GM18867 (cell line): ENCODE results near the gene EVI5.
"Not testable (repeated sequence)": the region's sequence is repeated elsewhere in the genome, so short reads cannot be mapped to it uniquely, and the experiment has no call there.

Source experiments
- ATAC-seq: cut with Tn5 transposase; IDR thresholded peaks from one replicate; pipeline ENCODE4 v1.9.1; 2021; ENCODE audit warnings: mild to moderate bottlenecking, moderate library complexity; ENCODE audit not compliant: unreplicated experiment

EVI5 gene

DNA sequence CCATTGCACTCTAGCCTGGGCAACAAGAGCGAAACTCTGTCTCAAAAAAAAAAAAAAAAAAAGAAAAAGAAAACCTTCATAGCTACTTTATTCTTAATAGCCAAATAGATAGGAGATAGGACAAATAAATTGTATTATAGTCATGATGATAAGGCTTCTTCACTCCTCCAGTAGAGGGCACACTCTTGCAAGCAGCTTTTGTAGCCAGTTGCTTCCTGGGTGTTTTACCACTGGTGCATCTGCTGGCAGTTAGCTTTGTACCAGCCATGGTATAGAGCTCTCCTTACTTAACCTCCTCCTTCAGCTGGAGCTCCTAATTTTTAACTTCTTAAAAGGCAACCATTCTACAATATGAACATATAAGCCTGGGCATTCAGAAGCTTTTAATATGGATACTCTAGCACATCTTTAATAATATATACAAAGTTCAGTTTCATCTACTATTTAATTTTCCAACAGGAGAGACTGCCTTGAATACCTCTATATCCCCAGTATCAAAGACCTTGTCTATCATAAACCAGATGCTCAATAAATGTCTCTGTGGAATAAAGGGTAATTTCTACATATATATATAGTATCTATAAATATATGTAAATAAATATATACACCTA lies 35.8 kb downstream of the EVI5 start:
- peak; percentile 76 for ATAC-seq

DNA sequence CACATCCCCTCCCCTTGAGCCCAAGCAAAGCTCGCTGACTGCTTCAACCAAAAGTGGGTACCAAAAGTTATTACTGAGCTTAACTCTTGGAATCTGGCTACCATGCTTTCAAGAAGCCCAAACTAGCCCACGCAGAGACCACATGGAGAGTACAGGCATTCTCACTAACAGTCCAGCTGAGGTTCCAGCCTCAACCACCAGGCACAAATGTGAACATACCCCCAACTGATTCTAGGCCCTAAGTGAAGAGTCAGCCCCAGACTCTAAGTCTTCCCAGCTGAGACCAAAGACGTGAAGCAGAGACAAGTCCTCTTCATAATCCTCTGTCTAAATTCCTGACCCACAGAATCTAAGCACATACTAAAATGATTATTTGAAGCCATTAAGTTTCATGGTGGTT lies 36.8 kb downstream of the EVI5 start:
- ATAC-seq: no peak

DNA sequence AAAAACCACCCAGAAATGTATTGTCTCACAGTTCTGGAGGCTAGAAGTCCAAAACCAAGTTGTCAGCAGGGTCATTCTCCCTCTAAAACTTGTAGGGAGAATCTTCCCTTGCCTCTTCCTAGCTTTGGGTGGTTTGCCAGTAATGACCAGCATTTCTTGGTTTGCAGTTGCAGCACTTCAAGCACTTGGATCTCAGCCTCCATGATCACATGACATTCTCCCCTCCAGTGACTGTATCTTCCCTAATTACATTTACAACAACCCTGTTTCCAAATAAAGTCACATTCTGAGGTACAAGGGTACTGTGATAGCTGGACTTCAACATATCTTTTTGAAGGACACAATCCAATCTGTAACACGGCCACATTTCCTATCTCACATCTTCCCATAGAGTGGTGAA lies 37.2 kb downstream of the EVI5 start:
- ATAC-seq: no peak

DNA sequence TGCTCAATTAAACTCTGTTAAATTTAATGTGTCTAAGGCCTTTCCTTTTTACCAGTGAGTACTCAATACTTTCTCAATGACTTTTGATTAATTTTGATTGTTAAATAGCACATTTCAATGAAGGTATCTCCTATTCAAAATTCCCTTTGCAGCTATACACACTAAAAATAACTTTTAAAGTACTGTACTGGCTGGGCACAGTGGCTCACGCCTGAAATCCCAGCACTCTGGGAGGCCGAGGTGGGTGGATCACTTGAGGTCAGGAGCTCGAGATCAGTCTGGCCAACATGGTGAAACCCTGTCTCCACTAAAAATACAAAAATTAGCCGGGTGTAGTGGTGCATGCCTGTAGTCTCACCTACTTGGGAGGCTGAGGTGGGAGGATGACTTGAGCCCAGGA lies 38.7 kb downstream of the EVI5 start:
- not testable (repeated sequence) for ATAC-seq

DNA sequence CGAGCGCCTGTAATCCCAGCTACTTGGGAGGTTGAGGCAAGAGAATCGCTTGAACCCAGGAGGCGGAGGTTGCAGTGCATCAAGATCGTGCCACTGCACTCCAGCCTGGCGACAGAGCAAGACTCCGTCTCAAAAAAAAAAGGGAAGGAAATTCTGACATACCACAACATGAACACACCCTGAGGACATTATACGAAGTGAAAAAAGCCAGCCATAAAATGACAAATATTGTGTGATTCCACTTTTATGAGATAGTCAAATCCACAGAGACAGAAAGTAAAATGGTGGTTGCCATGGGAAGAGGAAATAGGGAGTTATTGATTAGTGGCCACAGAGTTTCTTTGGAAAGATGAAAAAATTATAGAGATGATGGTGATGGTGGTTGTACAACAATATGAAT lies 41.7 kb downstream of the EVI5 start:
- no peak for ATAC-seq

DNA sequence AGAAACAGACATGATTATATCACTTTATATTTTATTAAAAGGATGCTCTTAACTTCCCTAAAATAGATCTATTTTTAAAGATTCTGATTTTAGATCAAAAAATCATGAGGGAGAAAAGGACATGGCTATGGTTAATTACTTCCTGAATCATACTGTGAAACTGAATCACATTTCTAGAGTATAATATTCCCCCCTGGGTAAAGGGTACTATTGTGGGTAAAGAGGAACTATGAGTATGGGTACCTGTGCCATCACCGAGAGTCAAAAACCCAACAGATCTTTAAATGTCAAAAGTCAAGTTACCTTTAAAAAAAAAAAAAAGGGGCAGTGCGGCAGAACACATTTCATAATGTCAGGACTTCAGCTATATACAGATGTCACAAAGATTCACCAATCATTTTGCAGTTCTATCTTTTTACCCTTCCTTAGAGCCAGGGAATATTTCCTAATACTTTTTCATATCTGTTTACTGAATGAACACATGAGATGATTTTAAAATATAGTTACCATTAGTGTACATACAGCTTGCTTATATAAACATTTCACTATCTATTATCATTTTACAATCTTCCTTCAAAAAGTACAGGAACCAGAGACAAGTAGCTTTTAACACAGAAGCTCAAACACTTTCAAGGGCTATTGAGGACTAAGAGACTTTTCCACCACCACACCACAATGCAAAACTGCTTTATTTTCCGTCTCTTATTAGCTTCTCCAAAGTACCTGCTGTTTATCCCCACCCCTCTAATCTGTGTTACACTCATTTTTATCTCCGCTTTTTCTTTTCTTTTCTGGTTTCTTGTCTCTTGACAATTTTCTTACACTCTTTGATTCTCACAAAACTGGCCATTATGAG lies 45.0 kb downstream of the EVI5 start:
- no peak for ATAC-seq

DNA sequence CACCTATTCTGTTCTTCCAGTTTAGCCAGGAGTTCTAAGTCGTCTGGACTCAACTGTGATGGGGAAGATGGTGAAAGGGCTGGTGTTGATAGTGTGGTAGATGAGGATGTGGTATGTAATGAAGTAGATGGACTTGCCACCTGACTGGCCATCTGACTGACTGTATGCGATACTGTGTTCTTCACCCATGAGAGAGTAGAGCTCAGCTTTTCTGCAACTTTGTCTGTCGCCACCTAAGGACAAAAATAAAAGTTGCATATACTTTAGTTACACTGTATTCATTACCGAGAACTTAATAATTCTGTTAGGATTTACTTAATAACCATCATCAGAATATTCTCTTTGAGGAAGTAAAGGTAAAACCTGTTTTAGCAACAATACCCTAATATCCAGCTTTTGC lies 48.5 kb downstream of the EVI5 start:
- ATAC-seq: peak; percentile 51

DNA sequence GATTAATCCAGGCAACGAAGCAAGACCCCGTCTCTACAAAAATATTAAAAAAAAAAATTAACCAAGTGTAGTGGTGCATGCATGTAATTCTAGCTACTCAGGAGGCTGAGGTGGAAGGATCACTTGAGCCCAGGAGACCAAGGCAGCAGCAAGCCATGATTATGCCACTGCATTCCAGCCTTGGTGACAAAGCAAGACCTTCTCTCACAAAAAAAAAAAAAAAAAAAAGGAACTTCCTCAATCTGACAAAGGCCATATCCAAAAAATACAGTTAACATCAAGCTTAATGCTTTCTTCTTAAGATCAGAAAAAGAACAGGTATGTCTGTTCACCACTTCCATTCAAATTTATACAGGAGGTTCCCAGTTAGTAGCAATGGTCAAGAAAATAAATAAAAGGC lies 54.4 kb downstream of the EVI5 start:
- no peak for ATAC-seq

DNA sequence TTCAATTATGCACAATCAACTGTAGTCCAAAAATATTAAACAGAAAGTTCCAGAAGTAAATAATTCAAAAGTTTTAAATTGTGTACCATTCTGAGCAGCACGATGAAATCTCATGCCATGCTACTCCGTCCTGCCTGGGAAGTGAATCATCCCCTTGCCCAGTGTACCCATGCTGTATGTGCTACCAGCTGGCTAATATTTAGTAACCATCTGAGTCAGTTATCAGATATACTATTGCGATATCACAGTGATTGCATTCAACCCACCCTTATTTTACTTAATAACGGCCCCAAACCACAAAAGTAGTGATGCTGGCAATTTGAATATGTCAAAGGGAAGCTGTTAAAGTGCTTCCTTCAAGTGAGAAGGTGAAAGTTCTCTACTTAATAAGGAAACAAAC lies 56.2 kb downstream of the EVI5 start:
- no peak for ATAC-seq

DNA sequence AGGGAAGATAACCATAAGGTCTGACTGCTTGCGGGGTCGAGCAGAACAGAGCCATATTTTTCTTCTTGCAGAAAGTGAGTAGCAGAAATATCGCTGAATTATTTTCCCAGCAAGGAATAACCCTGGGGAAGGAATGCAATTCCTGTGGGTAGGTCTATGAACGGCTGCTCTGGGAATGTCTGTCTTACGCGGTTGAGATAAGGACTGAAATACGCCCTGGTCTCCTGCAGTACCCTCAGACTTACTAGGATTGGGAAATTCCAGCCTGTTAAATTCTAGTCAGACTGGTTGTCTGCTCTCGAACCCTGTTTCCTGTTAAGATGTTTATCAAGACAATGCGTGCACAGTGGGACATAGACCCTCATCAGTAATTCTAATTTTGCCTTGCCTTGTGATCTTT lies 61.2 kb downstream of the EVI5 start:
- ATAC-seq: not testable (repeated sequence)

DNA sequence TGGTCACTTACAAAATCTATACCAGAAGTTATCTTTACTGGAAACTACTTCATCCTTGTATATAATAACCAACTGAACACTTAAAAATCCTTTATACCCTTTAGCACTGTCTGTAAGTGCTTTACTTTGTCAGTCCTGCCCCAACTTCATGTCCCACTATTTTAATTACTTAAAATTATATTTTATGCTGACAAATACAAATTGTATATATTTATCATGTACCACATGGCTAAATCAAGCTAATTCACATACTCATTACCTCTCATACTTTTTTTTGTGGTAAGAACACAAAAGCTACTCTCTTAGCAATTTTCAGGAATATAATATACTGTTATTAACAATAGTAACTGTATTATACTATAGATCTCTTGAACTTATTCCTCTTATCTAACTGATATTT lies 63.0 kb downstream of the EVI5 start:
- ATAC-seq: no peak

DNA sequence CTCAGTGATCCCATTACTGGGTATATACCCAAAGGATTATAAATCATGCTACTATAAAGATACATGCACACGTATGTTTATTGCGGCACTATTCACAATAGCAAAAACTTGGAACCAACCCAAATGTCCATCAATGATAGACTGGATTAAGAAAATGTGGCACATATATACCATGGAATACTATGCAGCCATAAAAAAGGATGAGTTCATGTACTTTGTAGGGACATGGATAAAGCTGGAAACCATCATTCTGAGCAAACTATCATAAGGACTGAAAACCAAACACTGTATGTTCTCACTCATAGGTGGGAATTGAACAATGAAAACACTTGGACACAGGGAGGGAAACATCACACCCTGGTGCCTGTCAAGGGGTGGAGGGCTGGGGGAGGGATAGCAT lies 63.8 kb downstream of the EVI5 start:
- not testable (repeated sequence) for ATAC-seq

DNA sequence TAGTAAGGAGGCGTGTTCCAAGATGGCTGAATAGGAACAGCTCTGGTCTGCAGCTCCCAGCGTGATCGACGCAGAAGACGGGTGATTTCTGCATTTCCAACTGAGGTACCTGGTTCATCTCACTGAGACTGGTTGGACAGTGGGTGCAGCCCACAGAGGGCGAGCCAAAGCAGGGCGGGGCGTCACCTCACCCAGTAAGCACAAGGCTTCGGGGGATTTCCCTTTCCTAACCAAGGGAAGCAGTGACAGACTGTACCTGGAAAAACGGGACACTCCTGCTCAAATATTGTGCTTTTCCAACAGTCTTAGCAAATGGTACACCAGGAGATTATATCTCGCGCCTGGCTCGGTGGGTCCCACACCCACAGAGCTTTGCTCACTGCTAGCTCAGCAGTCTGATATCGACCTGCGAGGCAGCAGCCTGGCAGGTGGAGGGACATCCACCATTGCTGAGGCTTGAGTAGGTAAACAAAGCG lies 69.4 kb downstream of the EVI5 start:
- ATAC-seq: not testable (repeated sequence)

DNA sequence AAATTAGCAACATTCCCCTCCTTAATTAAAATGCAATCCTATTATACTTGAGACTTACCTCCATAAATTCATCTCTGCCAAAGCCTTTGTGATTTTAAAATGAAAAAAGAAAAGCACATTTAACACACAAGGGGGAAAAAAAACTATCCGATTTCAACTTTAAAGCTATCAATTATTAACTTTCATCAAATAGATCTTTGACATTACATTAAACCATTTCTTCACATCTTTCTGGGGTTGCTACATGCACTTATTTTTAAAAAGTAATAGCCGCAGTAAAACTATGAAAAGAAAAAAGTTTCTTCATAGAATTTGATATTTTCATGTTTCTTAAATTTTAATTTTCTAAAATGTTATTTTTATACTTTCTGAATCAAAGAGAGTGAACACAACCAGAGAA lies 71.0 kb downstream of the EVI5 start:
- ATAC-seq: no peak

DNA sequence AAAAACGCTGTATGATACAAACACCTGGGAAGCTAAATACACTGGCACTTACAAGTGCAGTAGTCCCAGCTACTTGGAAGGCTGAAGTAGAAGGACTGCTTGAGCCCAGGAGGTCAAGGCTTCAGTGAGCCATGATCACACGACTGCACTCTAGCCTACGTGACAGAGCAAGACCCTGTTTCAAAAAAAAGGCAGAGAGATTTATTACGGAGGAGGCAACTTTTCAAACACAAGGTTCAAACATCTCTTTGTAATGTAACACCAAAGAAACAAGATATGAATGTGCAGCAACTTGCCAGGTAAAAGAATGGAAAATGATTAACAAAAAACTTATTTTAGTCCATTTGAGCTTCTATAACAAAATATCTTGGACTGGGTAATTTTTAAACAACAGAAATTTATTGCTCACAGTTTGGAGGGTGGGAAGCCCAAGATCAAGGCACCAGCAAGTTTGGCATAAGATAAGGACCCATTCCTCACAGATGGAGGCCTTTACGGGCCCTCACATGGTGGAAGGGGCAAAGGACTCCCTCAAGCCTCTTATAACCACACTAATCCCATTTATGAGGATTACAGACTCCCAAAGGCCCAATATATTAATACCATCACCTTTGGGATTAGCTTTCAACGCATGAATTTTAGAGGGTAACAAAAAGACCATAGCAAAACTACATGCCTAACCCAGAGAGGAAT lies 73.3 kb downstream of the EVI5 start:
- no peak for ATAC-seq

DNA sequence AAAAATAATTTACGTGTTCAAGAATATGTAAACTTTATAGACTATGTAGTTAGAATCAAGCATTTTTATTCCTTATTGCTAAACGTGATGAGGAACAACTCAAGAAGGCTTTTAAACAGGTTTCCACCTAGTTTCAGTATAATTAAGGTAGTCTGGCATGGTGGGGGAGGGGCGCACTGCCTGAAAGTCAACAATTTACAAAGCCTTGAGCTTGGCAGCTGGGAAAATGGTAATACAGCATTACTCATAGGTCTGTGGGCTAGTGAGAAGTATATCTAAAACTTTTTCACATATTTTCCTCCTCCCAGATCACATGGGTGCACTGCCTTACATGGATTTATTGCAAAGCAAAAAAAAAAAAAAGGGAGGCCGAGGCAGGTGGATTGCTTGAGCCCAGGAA lies 75.2 kb downstream of the EVI5 start:
- ATAC-seq: no peak

DNA sequence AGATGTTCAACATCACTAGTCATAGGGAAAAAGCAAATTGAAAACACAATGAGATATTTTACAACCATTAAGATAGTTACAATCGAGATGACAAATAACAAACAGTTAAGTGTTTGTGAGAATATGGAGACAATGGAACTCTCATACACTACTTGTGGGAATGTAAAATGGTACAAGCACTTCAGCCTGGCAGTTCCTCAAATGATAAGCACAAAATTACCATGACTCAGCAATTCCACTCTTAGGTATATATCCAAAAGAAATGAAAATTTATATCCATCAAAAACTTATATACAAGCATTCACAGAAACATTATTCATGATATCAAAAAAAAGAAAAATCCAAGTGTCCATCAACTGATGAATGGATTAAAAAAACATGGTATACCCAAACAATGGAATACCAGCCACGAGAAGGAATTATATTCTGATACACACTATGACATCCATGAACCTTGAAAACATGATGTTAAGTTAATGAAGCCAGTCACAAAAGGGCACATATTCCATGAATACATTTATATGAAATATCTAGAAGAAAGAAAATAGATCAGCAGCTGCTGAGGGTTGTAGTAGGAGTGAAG lies 76.4 kb downstream of the EVI5 start:
- no peak for ATAC-seq

DNA sequence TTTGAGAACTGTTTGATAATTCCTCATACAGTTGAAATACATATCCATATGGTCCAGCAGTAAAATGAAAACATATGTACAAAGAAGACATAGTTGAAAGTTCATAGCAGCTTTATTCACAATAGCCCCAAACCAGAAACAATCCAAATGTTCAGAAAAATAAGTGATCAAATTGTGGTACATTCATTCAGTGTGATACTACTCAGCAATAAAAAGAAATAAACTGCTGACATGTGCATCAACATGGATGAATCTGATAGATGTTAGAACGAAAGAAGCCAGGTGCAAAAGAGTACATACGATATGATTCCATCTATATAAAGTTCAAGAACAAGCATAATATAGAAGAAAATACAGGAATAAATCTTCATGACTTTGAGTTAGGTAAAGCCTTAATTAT lies 77.2 kb downstream of the EVI5 start:
- ATAC-seq: no peak

DNA sequence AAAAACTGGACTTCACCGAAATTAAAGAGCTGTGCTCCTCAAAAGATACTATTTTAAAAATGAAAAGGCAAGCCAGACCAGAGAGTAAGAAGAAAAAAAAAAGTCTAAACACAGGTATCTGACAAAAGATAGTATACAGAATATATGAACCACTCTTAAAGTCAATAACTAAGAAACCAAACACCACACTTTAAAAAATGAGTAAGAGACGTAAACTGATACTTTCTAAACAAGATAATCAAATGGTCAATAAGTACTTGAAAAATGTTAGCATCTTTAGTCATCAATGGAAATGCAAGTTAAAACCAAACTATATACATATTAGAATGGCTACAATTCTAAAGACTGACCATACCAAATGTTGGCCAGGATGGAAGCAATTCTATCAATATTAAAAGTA lies 77.6 kb downstream of the EVI5 start:
- ATAC-seq: no peak

DNA sequence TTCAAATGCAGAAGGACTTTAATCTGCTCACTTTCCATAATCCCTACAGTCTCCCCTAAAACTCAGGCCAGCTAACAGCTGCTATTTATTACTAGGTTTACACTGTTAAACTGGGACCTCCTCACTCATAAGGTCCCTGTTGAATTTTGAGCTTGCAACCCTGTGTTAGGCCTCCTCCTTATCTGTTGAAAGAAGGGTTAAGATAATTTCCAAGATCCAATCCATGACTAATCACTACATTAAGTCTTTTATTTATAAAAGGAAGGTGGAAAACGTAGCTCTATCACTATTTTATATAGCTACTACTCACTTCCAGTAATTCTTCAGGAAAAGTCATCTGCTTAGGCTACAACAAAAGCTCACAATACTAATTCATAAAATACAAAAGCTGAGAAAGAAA lies 79.5 kb downstream of the EVI5 start:
- ATAC-seq: no peak

DNA sequence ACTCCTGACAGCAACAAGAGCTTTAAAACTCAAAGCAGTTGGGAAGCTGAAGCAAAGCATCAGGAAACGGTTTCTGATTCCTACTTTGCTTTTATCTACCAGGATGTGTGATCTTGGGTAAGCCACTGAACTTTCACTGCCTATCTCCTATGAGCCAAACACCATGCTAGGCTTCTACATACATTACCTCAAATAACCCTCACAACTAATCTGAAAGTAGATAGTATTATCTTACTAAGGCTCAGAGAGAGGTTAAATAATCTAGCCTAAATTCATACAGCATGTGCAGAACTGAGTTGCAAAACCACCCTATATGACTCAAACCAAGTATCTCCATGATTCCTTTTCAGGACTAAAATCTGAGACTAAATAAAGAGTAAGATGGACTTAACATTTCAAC lies 83.8 kb downstream of the EVI5 start:
- ATAC-seq: no peak

DNA sequence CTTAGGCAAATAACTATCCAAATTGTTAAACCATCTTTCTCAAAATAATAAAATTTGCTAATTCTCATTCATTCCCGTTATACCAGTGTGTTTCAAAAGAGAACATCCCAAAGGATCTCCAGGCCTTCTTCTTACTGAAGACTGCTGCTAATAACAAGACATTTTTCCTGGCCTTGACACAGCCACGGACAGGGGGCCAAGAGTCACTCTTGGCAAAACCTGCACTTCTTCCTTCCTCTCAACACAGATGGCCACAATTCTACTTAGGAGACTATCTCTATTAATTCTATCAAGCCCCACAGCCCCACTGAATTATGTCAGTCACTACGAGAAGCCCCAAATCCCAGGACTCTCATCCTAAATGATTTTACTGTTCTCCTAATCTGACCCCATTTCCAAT lies 86.0 kb downstream of the EVI5 start:
- ATAC-seq: no peak
